ENCODE measurements around the gene ADGRV1. TPM values are rescaled to one million over a fixed set of nuclear protein-coding genes. Genes with fewer than 3 reads are reported as not detected.

The ADGRV1 gene
- polyA plus RNA-seq, 1 of the 3 experiments (the other 2 are of a cell fraction): 0.23 TPM

DNA sequence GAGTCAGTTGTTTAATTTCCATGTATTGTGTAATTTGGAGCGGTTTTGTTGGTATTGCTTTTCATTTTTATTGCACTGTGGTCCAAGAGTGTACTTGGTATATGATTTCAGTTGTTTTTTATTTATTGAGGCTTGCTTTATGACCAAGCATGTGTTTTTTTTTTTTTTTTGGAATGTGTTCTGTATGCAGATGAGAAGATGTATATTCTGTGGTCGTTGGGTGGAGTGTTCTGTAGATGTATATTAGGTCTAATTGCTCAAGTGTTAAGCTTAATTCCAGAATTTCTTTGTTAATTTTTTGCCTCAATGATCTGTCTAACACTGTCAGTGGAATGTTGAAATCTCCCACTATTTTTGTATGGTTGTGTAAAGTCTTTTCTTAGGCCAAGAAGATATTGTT lies 23.4 kb downstream of the ADGRV1 start:
- ChIA-PET CTCF (interaction anchor here (2.0 kb wide), 1 partner anchor 9 kb away, joined by 4 read pairs; no protein-coding TSS in a partner anchor), POLR2A (no interaction called here)

DNA sequence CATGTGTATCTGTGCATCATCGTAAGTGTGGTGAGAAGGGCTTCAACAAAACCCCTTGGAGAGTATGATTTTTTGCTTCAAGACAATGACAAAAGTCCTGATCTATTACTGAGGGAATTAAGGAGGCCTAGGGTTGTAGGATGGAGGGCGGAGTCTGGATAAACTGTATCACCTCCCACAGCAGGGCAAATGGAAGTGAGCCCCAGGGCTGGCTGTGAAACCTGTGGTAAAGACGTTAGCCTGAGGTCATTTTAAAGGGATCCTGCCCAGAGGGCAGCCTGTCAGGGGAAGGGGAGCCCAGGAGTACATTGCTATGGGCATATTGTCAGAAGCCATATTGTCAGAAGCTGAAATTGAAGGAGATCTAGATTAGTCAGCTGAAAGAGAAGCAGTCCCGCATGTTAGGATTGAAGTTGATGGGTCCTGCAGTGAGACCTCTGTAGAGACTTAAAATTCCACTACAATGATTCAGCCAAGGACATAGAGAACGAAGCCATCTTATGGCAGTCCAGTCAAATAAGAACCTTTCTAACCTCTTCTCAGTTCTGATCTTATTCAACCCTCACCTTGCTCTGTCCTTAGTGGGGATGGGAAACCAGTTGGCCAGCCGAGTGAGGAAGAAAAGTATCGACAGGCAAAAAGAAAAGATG lies 26.9 kb downstream of the ADGRV1 start:
- Histone ChIP-seq H3K9ac (no peak overlapping the region), H3K9me2 (no peaks in the 10 kb centered on the region), H3K9me3 (no peaks in the 10 kb centered on the region), H3K27ac (ENCODE audit: low read depth in 2 of 2, low read length in 1 of 2) (no peak overlapping the region), H3K4me1 (ENCODE audit: control insufficient read depth in 1 of 2, insufficient read depth in 2 of 2, low read depth in 1 of 2, low read length in 1 of 2) (no peaks in the 10 kb centered on the region), H3K27me3 (ENCODE audit: insufficient read depth) (no peaks in the 10 kb centered on the region), H3K4me3 (ENCODE audit: low read depth in 2 of 2, low read length in 1 of 2) (no peak overlapping the region), H3K79me2 (ENCODE audit: insufficient read depth) (no peaks in the 10 kb centered on the region), H3K36me3 (replicated peaks in 1 of 2; ENCODE audit: control insufficient read depth in 1 of 2, insufficient read depth in 2 of 2, low read length in 1 of 2) (no peaks in the 10 kb centered on the region), H4K20me1 (ENCODE audit: insufficient read depth) (no peaks in the 10 kb centered on the region), H2AFZ (ENCODE audit: low read depth) (no peak overlapping the region), H3K4me2 (no peak overlapping the region), H3F3A (replicated peaks; ENCODE audit: insufficient read depth) (no peaks in the 10 kb centered on the region)
- no peak for DNase-seq
- ChIA-PET POLR2A (no interaction called here), CTCF (no interaction called here)
- 35% methylated on average over 7 of the region's 7 CpGs for WGBS (ENCODE audit: low lambda C conversion rate)
- TF ChIP-seq NFIC (IDR thresholded peaks at IDR 0.05; ENCODE audit: borderline replicate concordance) (no peak), TAF1 (IDR thresholded peaks at IDR 0.05; ENCODE audit: borderline replicate concordance, low read depth, low read length) (no peak), GATA2 (CRISPR knock-in tag; IDR thresholded peaks at IDR 0.05) (no peak), MEF2A (IDR thresholded peaks at IDR 0.05; ENCODE audit: borderline replicate concordance, low read depth) (no peak), ELF1 (IDR thresholded peaks at IDR 0.05) (no peak), RFX5 (IDR thresholded peaks at IDR 0.05; ENCODE audit: low read length) (no peak), SMC3 (IDR thresholded peaks at IDR 0.05; ENCODE audit: low read depth, low read length) (no peak), GABPA (IDR thresholded peaks at IDR 0.05; ENCODE audit: low read depth) (no peak), NRF1 (IDR thresholded peaks at IDR 0.05; ENCODE audit: low read depth, low read length) (no peak)
- TF ChIP-seq, protein P1, sequence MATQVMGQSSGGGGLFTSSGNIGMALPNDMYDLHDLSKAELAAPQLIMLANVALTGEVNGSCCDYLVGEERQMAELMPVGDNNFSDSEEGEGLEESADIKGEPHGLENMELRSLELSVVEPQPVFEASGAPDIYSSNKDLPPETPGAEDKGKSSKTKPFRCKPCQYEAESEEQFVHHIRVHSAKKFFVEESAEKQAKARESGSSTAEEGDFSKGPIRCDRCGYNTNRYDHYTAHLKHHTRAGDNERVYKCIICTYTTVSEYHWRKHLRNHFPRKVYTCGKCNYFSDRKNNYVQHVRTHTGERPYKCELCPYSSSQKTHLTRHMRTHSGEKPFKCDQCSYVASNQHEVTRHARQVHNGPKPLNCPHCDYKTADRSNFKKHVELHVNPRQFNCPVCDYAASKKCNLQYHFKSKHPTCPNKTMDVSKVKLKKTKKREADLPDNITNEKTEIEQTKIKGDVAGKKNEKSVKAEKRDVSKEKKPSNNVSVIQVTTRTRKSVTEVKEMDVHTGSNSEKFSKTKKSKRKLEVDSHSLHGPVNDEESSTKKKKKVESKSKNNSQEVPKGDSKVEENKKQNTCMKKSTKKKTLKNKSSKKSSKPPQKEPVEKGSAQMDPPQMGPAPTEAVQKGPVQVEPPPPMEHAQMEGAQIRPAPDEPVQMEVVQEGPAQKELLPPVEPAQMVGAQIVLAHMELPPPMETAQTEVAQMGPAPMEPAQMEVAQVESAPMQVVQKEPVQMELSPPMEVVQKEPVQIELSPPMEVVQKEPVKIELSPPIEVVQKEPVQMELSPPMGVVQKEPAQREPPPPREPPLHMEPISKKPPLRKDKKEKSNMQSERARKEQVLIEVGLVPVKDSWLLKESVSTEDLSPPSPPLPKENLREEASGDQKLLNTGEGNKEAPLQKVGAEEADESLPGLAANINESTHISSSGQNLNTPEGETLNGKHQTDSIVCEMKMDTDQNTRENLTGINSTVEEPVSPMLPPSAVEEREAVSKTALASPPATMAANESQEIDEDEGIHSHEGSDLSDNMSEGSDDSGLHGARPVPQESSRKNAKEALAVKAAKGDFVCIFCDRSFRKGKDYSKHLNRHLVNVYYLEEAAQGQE (IDR thresholded peaks at IDR 0.05; ENCODE audit: low read depth, low read length): no peak
- TF ChIP-seq, protein P2, sequence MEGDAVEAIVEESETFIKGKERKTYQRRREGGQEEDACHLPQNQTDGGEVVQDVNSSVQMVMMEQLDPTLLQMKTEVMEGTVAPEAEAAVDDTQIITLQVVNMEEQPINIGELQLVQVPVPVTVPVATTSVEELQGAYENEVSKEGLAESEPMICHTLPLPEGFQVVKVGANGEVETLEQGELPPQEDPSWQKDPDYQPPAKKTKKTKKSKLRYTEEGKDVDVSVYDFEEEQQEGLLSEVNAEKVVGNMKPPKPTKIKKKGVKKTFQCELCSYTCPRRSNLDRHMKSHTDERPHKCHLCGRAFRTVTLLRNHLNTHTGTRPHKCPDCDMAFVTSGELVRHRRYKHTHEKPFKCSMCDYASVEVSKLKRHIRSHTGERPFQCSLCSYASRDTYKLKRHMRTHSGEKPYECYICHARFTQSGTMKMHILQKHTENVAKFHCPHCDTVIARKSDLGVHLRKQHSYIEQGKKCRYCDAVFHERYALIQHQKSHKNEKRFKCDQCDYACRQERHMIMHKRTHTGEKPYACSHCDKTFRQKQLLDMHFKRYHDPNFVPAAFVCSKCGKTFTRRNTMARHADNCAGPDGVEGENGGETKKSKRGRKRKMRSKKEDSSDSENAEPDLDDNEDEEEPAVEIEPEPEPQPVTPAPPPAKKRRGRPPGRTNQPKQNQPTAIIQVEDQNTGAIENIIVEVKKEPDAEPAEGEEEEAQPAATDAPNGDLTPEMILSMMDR (IDR thresholded peaks at IDR 0.05): no peak

More for the DNA sequence above, 23.4 kb downstream of the ADGRV1 start:
- no peaks in the 10 kb centered on the region for H3K79me2 ChIP-seq (ENCODE audit: insufficient read depth)
- WGBS (ENCODE audit: low lambda C conversion rate): 10% methylated on average over 2 of the region's 2 CpGs
- no peak overlapping the region for H2AFZ ChIP-seq (ENCODE audit: low read depth)
- H3K4me2 ChIP-seq: no peak overlapping the region
- H3K4me3 ChIP-seq (ENCODE audit: low read depth in 2 of 2, low read length in 1 of 2): no peak overlapping the region
- H4K20me1 ChIP-seq (ENCODE audit: insufficient read depth): no peaks in the 10 kb centered on the region
- TF ChIP-seq MXI1 (IDR thresholded peaks at IDR 0.05; ENCODE audit: low read depth, low read length) (no peak), CHD2 (IDR thresholded peaks at IDR 0.05; ENCODE audit: low read length, partially characterized antibody) (no peak)
- H3K9me2 ChIP-seq: no peaks in the 10 kb centered on the region
- no peaks in the 10 kb centered on the region for H3K4me1 ChIP-seq (ENCODE audit: control insufficient read depth in 1 of 2, insufficient read depth in 2 of 2, low read depth in 1 of 2, low read length in 1 of 2)
- no peaks in the 10 kb centered on the region for H3K36me3 ChIP-seq (replicated peaks in 1 of 2; ENCODE audit: control insufficient read depth in 1 of 2, insufficient read depth in 2 of 2, low read length in 1 of 2)
- no peaks in the 10 kb centered on the region for H3K27me3 ChIP-seq (ENCODE audit: insufficient read depth)
- no peak for DNase-seq
- no peak overlapping the region for H3K9ac ChIP-seq
- H3K27ac ChIP-seq (ENCODE audit: low read depth in 2 of 2, low read length in 1 of 2): no peak overlapping the region
- H3K9me3 ChIP-seq: no peaks in the 10 kb centered on the region
- H3F3A ChIP-seq (replicated peaks; ENCODE audit: insufficient read depth): no peaks in the 10 kb centered on the region

Measured in SK-N-SH (cell line).